GM12801 (cell line): ENCODE results near the gene MEOX2.

Source experiments
- TF ChIP-seq, protein P1 (sequence below): IDR thresholded peaks from one replicate; pipeline ENCODE4 v1.5.1; 2011; ENCODE audit warnings: control low read depth; ENCODE audit not compliant: insufficient read length; ENCODE audit errors: extremely low read depth

MEOX2 gene

DNA sequence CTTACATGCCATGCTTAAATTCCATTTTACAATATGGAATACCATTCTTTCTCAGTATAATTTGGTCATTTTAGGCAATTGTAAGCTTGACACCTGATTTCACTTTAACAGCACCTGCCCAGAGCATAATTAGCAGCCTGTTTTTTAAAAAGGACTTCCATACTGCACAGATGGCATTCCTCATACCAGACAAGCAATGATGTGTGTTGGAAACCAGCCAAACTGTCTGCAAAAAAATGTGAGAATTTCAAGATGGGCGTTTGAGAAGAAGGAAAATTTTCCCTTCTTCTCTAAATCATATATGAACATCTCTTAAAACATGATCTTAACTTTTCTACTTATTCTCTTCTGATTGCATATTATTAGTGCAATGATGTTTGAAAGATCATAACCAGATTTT lies 84.2 kb downstream of the MEOX2 start:
- TF ChIP-seq, protein P1, sequence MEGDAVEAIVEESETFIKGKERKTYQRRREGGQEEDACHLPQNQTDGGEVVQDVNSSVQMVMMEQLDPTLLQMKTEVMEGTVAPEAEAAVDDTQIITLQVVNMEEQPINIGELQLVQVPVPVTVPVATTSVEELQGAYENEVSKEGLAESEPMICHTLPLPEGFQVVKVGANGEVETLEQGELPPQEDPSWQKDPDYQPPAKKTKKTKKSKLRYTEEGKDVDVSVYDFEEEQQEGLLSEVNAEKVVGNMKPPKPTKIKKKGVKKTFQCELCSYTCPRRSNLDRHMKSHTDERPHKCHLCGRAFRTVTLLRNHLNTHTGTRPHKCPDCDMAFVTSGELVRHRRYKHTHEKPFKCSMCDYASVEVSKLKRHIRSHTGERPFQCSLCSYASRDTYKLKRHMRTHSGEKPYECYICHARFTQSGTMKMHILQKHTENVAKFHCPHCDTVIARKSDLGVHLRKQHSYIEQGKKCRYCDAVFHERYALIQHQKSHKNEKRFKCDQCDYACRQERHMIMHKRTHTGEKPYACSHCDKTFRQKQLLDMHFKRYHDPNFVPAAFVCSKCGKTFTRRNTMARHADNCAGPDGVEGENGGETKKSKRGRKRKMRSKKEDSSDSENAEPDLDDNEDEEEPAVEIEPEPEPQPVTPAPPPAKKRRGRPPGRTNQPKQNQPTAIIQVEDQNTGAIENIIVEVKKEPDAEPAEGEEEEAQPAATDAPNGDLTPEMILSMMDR: no peak

GRCh38 chr7:15601175-15601574 lies 85.3 kb downstream of the MEOX2 start:
- TF ChIP-seq, protein P1: no peak

DNA sequence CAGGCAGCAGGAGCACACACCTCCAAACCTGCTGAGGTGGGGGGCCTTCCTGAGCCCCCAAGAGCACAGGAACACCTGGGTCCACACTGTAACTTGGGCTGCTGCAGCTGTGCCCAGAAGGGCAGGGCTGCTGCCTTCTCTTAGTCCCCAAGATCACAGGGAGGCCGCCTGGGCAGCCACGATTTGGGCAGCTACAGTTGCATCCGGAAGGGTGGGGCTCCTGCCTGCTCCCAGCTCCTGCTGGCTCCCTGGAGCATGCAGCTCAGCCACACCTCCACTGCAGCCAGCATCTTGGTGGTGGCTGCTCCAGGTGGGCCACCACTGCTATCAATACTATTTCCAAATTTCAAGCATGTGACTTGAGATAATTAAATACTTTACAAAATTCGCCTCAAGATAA lies 86.2 kb downstream of the MEOX2 start:
- TF ChIP-seq, protein P1: no peak

DNA sequence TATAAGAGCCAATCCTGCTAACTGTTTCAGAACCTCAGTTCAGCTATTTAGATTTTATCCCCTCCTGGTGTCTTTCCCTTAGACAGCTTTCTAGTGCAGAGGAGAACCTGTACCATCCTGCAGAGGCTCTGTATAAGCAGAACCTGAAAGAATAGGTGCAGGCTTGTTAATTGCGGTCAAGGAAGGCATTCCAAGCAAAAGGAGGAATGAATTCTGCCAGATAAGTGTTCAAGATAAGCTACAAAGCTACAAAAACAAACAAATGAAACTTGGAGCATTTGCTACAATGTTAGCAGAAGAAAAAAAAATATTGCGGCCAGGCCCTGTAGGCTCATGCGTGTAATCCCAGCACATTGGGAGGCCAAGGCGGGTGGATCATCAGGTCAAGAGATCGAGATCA lies 92.0 kb downstream of the MEOX2 start:
- TF ChIP-seq, protein P1: no peak

DNA sequence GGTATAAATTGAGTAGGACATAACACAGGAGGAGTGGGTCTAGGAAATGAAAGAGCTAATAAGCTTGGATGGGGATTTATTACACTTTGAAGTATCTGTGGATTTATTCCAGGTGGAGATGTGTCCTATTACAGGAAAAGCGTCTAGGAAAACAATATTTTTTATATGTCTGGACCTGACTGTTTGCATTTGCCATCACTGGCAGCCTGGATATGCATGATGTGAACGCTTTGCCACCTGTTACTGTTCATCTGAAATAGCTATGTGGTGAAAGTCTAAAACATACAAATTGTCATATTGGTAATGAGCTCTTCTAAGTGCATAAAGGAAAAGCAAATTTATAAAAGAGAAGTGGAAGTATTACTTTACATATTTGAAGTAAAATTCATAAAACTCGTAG lies 93.1 kb downstream of the MEOX2 start:
- TF ChIP-seq, protein P1: no peak

- TF ChIP-seq, protein P1: no peak
Observed at GRCh38 chr7:15586266-15586665, 100.2 kb downstream of the MEOX2 start.

DNA sequence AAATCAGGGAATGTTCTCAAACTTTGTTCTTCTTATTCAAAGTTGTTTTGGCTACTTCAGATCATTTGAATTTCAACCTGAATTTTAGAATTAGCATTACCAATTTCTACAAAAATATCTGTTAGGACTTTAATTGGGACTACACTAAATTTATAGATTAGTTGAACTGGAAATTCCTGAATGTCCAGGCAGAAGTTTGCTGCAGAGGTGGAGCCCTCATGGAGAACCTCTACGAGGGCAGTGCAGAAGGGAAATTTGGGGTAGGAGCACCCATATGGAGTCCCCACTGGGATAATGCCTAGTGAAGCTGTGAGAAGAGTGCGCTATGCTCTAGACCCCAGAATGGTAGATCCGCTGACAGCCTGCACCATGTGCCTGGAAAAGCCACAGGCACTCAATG lies 101.9 kb downstream of the MEOX2 start:
- TF ChIP-seq, protein P1: no peak

- TF ChIP-seq, protein P1: no peak
Observed at GRCh38 chr7:15582773-15583172, 103.7 kb downstream of the MEOX2 start.
